Measurements from ENCODE around the gene SLC38A7.
"Not testable (repeated sequence)": the region's sequence is repeated elsewhere in the genome, so short reads cannot be mapped to it uniquely, and the experiment has no call there.

GRCh38 chr16:58686985-58687706, 2.6 kb upstream of the SLC38A7 start:
- TF ChIP-seq CTCF, POLR2A (IDR thresholded peaks at IDR 0.05): not testable (repeated sequence)
